GM19023 (cell line): ENCODE measurements around the gene FOXC1.
A peak's percentile ranks its signal among the peaks of the same experiment; 100 is the strongest.

Source experiments
- ATAC-seq: cut with Tn5 transposase; IDR thresholded peaks from one replicate; pipeline ENCODE4 v1.9.1; 2021; ENCODE audit warnings: mild to moderate bottlenecking, moderate library complexity; ENCODE audit not compliant: unreplicated experiment

Gene FOXC1

GRCh38 chr6:1598886-1599285 lies 10.8 kb upstream of the FOXC1 start:
- no peak for ATAC-seq

GRCh38 chr6:1599469-1599868 lies 10.2 kb upstream of the FOXC1 start:
- no peak for ATAC-seq

GRCh38 chr6:1600063-1600763 lies 9.5 kb upstream of the FOXC1 start:
- no peak for ATAC-seq

DNA sequence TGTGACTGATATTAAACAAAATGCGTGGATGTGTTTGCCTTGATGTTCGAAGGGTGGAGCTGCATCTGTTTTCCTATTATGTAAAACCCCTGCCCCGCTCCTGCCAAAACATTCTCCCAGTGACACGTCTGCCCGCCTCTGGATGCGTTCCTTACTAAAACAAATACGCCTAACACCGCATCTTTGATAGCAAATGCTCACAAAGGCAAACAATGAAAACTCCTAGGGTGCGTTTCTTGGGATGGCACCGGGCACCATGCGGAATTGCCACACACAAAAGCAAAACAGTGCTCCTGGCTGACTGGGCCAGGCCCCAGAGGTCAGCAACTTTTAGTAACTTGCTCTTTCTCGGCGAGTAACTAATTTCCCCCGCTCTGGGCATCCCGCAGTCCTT lies 9.0 kb upstream of the FOXC1 start:
- no peak for ATAC-seq

DNA sequence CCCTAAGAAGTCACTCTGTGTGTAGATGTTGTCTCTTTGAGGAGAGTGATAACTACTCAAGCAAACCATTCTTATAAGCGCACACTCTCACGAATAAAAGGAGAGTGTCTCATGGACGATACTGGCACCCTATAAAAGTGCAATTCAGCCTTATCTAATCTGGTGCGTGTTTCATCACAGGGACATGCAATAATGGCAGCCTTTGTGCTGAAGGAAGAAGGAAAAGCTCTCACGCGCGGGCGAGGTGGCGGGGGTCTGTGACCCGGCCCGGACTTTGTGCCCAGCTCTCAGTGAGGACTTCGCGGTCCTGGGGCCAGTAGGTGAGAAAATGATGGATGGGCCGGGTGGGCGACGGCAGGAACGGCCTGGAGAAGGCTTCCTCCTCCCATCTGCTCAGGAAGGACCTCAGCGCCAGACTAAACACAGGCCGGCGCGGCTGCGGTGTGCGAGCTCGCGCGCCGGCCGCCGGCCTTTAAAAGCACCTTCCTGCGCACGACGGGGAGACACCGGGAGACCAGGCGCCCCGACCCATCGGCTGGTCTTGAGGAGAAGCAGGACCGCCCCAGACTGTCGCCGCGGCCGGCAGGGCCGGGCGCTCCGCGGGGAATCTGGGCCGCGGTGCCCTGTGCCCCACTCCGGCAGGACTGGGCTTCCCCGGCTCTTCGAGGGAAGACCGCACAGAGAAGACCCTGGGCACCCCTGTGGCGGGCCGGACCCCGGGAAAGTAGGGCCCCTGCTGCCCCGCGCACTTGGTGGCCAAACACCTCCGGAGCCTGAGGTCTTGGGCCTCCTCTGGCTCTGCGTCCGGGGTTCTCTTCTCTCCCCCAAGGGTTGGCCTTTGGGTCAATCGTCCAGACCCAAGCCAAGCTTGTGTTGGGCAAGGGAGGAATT lies 8.3 kb upstream of the FOXC1 start:
- no peak for ATAC-seq

GRCh38 chr6:1602049-1602713 lies 7.5 kb upstream of the FOXC1 start:
- ATAC-seq, result no peak

- ATAC-seq, result no peak
Measured at GRCh38 chr6:1603708-1604107, 6.0 kb upstream of the FOXC1 start.

DNA sequence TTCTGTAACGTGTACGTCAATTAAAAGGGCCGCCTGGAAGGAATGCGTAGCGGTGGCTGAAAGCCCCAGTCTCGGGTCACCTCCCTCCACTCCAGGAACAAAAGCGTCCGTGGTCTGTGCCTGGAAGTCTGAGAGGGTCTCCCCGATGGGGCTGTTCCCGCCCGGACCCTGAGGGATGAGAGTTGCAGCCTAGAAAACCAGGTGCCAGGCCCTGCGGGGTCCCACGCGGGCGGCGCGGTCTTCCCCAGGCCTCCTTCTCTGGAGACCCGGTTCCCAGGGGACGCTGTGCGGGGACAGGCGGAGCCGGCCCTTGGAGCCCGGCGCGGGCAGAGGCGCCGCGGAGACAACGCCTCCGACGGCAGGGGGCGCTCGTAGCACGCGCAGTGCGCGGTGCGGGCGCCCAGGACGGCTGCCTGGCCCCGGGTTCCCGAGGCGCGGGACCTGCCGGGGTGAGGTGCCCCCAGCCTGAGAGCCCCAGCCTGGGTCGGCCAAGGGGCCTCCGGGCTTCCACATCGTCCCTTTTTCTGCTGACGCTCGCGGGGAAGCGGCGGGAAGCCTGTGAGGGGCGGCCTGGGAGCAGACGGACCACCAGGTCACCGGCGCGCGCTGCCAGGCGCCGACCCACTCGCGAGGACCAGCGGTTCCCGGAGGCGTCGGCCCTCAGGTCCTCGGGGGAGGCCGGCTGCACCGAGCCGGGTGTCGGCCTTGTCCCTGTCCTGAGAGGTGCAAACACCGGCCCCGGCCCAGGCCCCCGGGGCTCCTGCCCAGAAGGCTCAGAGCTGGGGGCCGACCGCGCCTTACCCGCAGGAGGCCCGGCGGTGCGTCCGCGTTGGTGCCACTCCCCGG lies 5.3 kb upstream of the FOXC1 start:
- ATAC-seq, result peak; percentile 46

GRCh38 chr6:1605004-1605892 lies 4.5 kb upstream of the FOXC1 start:
- no peak for ATAC-seq

DNA sequence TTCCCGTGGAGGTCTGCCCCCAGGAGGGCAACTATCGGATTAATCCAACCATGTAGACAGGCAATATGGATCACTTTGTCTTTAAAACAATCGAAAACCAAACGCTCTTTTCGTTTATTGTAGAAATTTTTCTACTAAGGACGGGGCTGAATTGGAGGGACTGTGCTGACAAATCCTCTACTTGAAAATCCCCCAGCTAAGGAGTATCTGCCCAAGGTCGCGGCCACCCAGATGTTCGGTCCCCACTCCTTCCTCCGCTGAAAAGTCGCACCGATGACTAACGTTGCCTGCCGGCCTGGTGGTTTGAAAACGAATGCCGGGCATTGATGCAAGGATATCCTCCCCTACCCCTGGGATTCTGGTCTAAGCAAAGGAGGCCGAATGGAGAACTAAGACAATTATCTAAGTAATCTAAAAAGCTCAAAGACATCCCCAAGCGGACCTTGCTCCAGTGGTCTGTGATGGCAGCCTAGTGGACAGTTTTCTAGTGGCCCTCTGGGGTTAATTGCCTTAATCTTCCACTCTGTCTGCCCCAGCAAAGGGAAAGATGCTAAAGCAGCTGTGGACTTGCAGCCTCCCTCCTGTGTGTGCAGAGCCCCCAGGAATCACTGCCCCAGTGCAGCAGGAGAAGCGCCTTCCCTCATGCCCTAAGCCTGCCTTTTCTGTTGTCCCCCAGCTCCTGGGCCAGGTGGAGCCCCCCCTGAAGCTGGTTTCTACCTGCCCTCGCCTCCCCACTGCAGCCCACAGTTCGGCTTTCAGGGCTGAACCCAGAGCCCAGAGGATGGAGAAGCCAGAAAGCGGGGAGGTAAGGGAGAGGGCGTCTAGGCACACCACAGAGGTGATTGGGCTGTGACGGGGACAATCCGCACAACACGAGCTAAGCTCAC lies 3.6 kb upstream of the FOXC1 start:
- ATAC-seq, result no peak

DNA sequence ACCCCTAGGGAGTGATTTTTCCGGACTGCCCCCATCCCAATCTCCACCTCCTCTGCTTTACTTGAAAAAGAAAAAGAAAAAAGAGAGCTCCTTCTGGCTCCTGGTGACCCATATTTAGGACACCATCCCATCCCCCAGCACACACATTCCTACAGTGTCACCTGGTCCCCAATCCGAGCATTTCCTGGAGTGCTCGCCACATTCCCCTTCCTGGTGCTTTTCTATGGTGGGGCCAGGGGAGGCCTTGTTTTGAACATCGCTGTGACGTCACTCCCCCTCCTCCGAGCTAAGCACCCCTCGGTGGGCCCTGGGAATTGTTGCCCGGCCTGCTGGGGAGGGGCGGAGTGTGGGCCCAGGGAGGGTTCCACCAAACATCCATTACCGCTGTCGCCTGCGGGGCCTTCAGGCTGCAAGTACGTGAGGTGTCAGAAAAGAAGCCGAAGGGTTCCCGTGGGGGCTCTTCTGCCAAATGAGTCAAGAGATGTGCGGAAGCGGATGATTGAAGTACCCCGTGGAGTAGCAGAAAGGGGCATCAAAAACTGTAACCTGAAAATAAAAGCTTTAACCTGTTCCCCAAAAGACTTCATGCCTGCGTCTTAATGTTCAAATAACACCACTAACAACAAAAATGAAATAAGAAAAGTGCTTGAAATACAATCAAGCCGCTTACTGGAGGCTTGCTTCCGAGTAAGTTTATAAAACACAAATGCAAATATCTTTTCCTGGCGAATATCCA lies 2.8 kb upstream of the FOXC1 start:
- ATAC-seq, result no peak

GRCh38 chr6:1607516-1608221 lies 2.0 kb upstream of the FOXC1 start:
- no peak for ATAC-seq

GRCh38 chr6:1608222-1609040 lies 1.3 kb upstream of the FOXC1 start:
- no peak for ATAC-seq

DNA sequence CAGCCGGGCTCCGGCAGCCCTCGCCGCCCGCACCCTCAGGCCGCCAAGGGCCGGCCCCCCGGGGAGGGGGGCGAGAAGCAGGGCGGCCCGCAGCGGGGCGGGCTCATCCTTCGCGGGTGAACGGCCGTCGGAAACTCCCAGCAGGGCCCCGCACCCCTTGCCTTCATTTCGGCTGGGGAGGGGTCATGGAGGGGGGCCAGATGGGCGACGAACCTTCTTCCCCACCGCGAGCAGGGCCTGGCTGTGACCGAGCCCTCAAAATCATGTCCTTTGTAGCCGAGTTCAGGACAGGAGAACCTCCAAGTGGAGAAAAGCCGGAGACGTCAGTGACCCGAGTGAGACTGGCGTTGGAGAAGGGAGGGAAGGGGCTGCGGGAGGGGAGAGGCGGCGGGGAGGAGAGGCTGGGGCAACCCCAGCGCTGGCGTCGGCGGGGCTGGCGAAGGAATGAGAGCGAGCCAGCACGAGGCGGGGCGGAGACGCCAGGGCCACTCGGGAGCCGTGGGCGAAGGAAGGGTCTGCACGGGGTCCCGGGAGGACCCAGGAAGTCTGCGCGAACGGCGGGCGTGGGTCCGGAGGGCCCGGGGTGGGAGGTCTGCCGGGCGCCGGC lies 571 bp upstream of the FOXC1 start:
- ATAC-seq, result no peak

- peak; percentile 4 for ATAC-seq
Measured at GRCh38 chr6:1610497-1611321, 994 bp downstream of the FOXC1 start.

GRCh38 chr6:1611322-1611571 lies 1.5 kb downstream of the FOXC1 start:
- no peak for ATAC-seq
